Stimulated activated naive B cell treated with anti-CD40 and anti-IgM and Interleukin-4, amounts not matched to agents 10 μg/mL and 1 μg/mL and 100 μg/mL, for 72 hours (primary cell): ENCODE results near the gene RPRD1B.
A peak's percentile ranks its signal among the peaks of the same experiment; 100 is the strongest.

Experiments used
- ATAC-seq, 2 donors: fragments of 150-1000 bp; cut with Tn5 transposase; replicated peaks; 2 replicates each; pipeline ENCODE4 v1.10.0; 2021; ENCODE audit warnings: moderate library complexity in 1 of 2
- DNase-seq: peaks from one replicate; pipeline ENCODE4 v3.0.0; 2021
- H3K27ac Mint-ChIP-seq: one replicate; pipeline ENCODE4 v1.8.0; 2022; ENCODE audit warnings: mild to moderate bottlenecking, mixed read lengths
- H3K27me3 Mint-ChIP-seq, 2 donors: one replicate each; pipeline ENCODE4 v1.8.0; 2022; ENCODE audit warnings: mixed read lengths in 2 of 2
- H3K36me3 Mint-ChIP-seq, 2 donors: one replicate each; pipeline ENCODE4 v1.8.0; 2022; ENCODE audit warnings: mixed read lengths in 2 of 2, mild to moderate bottlenecking in 1 of 2
- H3K4me1 Mint-ChIP-seq, 2 donors: one replicate each; pipeline ENCODE4 v1.8.0; 2022; ENCODE audit warnings: mixed read lengths in 2 of 2, mild to moderate bottlenecking in 1 of 2
- H3K4me3 Mint-ChIP-seq, 2 donors: one replicate each; pipeline ENCODE4 v1.8.0; 2022; ENCODE audit warnings: mild to moderate bottlenecking in 2 of 2, mixed read lengths in 2 of 2, moderate library complexity in 1 of 2
- H3K9me3 Mint-ChIP-seq, 2 donors: one replicate each; pipeline ENCODE4 v1.8.0; 2022; ENCODE audit warnings: mixed read lengths in 2 of 2, mild to moderate bottlenecking in 1 of 2

Gene RPRD1B

DNA sequence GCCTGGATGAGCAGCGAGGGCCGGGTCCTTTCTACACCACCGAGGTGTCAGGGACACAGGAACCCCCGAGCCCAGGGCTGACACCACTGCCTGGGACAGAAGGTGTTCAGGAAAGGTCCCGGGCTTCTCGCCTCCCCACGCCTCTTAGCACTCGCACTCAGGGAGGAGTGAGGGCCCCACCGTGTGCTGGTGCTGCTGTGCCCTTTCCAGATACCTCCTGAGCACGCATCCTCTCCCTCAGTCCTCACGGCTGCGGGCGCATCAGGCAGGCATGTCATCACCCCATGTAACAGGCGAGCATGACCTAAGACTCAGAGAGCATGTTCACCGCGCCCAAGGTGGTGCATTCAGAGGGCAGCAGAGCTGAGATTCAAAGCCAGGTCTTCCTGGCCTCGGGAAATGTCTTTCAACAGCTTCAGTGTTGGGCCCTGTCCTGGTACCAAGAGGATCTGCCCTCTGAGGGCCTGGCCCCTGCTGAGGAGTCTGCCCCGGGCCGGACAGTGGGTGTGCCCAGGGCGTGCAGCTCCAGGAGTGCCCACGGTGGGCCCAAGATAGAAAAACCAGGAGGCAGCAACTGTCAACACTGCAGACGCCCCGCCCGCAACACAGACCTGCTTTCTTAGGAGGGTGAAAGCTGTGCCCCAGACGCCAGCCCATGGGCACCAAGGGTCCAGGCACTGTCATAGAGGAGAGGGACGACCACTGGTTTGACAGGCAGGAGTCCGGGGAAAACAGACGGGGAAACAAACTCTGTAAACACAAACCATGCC lies 102.3 kb downstream of the RPRD1B start:
- DNase-seq: no peak
- Mint-ChIP-seq H3K9me3 (no peaks in the 10 kb centered on the region), H3K4me1 (peaks cover 1 to 6% of the 10 kb centered on the region in 2 donors), H3K36me3 (peaks cover 0 to 4% of the 10 kb centered on the region in 2 donors), H3K4me3 (no peak overlapping the region), H3K27ac (no peak overlapping the region), H3K27me3 (peaks cover 3 to 10% of the 10 kb centered on the region in 2 donors)
- ATAC-seq: no peak

DNA sequence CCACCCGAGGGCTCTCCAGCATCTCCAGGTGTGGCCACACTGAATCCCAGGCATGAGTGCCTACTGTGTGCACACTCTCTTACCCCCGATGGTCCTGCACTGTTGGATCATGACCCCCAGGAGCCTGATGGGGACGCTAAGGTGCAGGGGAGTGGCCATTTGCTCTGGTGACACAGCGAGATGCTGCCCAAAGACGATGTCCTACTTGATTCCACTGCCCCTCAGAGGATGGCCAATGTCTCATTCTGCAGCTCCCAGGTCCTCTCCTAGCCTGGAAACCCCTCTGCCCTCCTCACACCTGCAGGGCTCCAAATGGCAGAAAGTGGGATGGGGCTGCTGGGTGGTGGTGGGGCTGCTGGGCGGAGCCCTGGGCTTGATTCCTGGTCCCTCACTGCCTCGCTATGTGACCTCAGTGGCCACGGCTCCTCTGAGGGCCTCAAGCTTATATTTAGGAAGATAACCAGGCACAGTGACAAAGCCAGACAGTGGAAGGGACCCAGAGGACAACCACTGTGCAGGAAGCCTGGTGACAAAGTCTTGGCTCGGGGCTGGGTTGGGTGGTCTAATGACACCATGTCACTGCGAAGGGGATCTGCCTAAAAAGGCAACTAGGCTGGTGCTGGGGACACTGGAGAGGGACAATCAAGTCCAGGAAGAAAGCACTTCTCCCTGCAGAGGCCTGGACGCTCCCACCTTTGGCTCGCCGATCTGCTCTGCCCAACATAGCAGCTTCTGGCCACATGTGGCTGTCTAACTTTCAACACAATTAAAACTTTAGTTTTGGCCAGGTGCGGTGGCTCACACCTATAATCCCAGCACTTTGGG lies 103.1 kb downstream of the RPRD1B start:
- Mint-ChIP-seq H3K27me3 (peaks cover 3 to 16% of the 10 kb centered on the region in 2 donors), H3K4me3 (no peak overlapping the region), H3K9me3 (no peaks in the 10 kb centered on the region), H3K27ac (no peak overlapping the region), H3K4me1 (peaks cover 1 to 6% of the 10 kb centered on the region in 2 donors), H3K36me3 (peaks cover 0 to 4% of the 10 kb centered on the region in 2 donors)
- ATAC-seq (no peak), DNase-seq (no peak)

DNA sequence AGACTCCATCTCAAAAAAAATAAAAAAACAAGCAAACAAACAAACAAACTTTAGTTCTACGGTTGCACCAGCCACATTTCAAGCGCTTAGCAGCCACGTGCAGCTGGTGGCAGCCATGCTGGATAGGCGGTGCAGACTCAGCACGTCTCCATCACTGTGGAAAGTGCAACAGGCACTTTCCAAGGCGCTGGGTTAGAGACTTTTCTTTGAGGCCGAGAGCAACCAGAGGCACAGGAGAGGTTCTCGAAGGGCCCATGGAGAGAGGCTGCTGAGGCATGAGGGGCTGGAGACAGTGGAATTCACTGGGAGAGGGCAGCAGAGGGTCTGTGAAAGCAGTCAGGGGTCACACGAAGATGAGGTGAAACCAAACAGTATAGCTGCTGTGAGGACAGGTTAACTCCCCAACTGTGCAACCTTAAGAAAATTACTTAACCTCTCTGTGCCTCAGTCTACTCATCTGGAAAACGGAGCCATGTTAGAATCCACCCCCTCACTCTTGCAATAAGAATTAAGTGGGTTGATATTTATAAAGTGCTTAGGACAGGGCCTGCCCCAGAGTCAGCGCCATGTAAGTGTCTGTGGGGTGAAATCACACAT lies 104.0 kb downstream of the RPRD1B start:
- ATAC-seq (no peak), DNase-seq (no peak)
- Mint-ChIP-seq H3K4me1 (peaks cover 1 to 6% of the 10 kb centered on the region in 2 donors), H3K9me3 (no peaks in the 10 kb centered on the region), H3K4me3 (no peak overlapping the region), H3K27me3 (peaks cover 3 to 12% of the 10 kb centered on the region in 2 donors), H3K27ac (no peak overlapping the region), H3K36me3 (peaks cover 0 to 4% of the 10 kb centered on the region in 2 donors)

DNA sequence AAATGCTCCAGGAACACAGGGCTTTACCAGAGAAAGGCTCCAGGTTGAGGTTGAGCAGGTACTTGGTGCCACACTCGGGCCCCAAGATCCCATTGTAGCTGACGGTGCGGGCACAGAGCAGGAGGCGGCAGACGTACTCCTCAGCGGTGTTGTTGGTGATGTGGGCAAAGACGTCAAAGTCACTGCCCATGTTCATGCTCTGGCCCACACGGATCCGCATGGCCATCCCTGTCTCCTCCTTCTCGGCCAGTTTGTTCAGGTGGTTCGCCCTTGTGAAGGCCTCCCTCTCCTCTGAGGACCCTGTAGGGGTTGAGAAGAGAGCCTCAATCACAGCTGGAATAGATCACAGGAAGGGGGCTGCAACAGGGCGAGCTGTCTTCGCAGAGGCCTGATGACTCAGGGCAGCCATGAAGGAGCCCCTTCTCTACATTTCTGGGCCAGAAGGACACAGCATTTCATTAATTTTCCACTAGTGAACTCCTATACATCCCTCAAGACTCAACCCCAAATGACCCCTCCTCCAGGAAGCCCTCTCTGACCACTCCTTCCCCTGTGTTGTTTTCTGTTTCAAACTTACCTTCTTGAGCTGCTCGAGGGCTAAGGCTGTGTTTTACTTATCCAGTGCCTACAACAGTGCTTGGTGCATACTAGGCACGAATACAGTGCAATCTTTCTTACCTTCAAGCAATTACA lies 104.7 kb downstream of the RPRD1B start:
- Mint-ChIP-seq H3K27ac (no peak overlapping the region), H3K4me3 (no peak overlapping the region)

DNA sequence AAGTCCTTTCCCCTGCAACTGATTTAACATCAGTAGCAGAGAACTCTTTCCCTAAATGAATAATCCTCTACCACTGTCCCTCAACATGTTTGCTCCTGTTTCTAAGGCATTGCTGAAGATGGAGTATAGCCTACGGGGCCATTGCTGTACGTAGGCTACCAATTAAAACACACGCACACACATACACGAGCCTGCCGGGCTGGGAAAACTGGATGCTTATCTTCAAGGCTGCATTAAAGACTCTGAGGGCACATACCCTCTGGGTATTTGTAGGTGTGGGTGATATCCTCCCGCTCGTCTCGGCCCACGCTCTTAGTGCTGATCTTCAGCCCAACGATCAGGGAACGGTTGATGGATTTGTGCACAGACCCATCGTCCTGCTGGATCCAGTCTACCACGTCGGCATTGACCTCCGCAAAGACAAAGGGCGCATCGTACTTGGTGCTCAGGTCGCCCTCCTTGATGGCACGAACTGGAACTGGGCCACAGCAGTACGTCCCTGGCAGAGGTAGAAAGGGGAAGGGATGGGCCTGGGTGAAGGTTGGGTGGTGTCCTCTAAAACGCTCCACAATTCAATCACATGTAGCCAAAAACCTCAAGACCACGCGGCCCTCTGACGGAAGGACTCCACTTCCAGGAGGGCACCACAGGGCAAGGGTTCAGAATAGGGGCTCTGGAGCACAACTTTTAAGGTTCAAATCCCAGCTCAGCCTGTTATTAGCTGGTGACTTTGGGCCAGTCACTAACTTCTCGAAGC lies 105.8 kb downstream of the RPRD1B start:
- H3K36me3 Mint-ChIP-seq: peaks cover 0 to 4% of the 10 kb centered on the region in 2 donors
- H3K27ac Mint-ChIP-seq: no peak overlapping the region
- H3K27me3 Mint-ChIP-seq: peaks cover 3 to 11% of the 10 kb centered on the region in 2 donors
- DNase-seq (no peak), ATAC-seq (no peak)
- H3K9me3 Mint-ChIP-seq: no peaks in the 10 kb centered on the region
- H3K4me1 Mint-ChIP-seq: peaks cover 1 to 4% of the 10 kb centered on the region in 2 donors
- H3K4me3 Mint-ChIP-seq: no peak overlapping the region

More for the DNA sequence above, 104.7 kb downstream of the RPRD1B start:
- H3K36me3 Mint-ChIP-seq: peaks cover 0 to 4% of the 10 kb centered on the region in 2 donors
- ATAC-seq (no peak), DNase-seq (no peak)
- peaks cover 3 to 11% of the 10 kb centered on the region in 2 donors for H3K27me3 Mint-ChIP-seq
- H3K4me1 Mint-ChIP-seq: peaks cover 1 to 6% of the 10 kb centered on the region in 2 donors
- H3K9me3 Mint-ChIP-seq: no peaks in the 10 kb centered on the region

DNA sequence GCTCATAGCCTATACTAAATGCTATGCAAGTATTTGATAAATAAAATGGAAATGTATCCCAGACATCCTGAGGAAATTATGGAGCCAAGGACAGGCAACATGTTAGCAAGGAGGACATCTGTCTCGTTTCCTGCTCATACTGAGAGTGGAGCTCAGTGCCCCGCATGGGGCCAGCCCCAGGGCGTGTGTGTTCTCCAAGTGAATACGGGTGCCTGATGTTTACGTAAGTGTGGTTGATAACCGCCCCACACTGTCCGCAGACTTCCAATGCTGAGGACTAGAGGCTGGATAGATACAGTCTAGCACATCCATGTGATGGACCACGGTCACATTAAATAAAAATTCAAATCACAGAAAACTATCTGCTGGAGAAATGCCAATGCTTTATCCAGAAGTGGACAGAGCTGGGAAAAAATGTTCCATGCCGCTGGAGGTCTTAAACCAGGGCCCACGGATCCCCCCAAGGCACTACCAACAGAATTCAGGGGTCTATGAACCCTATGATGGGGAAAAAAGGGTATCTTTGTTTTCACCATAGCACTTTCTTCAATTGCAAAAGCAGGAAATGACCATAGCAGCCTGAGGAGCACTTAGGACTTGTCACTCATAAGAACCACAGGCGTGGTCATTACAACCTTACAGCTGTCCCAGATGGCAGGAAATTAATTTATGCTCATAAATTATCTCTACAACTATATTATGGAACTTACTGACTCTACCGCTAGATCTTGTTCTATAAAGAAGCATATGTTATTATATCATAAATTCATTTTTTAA lies 106.6 kb downstream of the RPRD1B start:
- Mint-ChIP-seq H3K27me3 (peaks cover 3 to 11% of the 10 kb centered on the region in 2 donors), H3K4me1 (no peaks in the 10 kb centered on the region), H3K36me3 (peaks cover 0 to 4% of the 10 kb centered on the region in 2 donors), H3K27ac (no peak overlapping the region), H3K9me3 (no peaks in the 10 kb centered on the region), H3K4me3 (no peak overlapping the region)
- ATAC-seq (no peak), DNase-seq (no peak)

DNA sequence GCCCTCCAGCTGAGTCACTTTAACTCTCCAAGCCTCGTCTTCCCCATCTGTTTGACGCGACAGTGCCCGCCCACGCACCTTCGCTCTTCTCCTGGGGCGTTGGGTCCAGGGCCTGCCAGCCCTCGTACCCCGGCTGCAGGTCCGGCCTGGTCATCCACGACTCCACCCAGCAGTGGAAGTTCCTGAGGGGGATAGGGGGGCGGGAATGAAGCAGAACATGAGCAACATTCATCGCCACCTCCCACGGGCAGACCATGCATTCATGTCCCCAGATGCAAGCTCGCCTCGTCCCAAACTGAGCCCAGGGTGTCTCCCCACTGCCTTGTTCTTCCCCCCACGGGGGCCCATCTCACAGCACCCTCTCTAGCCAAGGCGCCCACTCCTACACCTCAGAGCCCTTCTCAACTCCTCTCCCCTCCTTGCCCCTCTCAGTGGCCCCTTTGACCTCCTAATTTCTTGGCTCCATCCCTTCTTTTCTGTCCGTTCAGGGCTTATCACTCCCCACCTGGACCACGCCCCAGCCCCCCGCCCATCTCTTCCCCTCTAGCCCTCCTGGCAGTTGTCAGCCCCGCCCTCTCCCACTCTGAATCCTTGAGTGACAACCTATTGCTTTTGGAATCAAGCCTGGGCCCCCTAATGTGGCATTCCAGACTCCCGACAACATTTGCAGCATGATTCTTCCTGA lies 107.8 kb downstream of the RPRD1B start:
- Mint-ChIP-seq H3K36me3 (peaks cover 0 to 4% of the 10 kb centered on the region in 2 donors), H3K9me3 (no peaks in the 10 kb centered on the region), H3K4me1 (no peaks in the 10 kb centered on the region), H3K27ac (peak overlapping the region; percentile 28), H3K4me3 (no peak overlapping the region), H3K27me3 (peaks cover 3 to 11% of the 10 kb centered on the region in 2 donors)
- DNase-seq: no peak
- no peak for ATAC-seq
